Neural cell (in vitro differentiated cells): Measurements from ENCODE around the gene KIF5C. TPM values are rescaled to one million over a fixed set of nuclear protein-coding genes. Genes with fewer than 3 reads are reported as not detected.
A peak's percentile ranks its signal among the peaks of the same experiment; 100 is the strongest.

Experiments
- H2AFZ ChIP-seq: fragments of 200-600, 300-800 bp; sonication (generic), shearing (Covaris generic); 2 replicates; pipeline ENCODE4 v1.6.0; 2014; ENCODE audit warnings: low read depth, mild to moderate bottlenecking, antibody characterized with exemption, low read length, moderate library complexity
- H3F3A ChIP-seq: fragments of 200-600 bp; shearing (Covaris generic); 2 replicates; pipeline ENCODE4 v1.6.1; 2016; ENCODE audit warnings: mild to moderate bottlenecking, moderate library complexity, mixed read lengths, antibody characterized with exemption, low read length; ENCODE audit not compliant: insufficient read depth, poor library complexity, severe bottlenecking
- H3K27ac ChIP-seq: fragments of 200-600, 300-800 bp; sonication (generic), shearing (Covaris generic); 2 replicates; pipeline ENCODE4 v1.5.1; 2014; ENCODE audit warnings: mild to moderate bottlenecking, low read length, moderate library complexity
- H3K27me3 ChIP-seq: fragments of 300-800, 200-600 bp; sonication (generic), shearing (Covaris generic); 2 replicates; pipeline ENCODE4 v1.6.0; 2014; ENCODE audit warnings: mild to moderate bottlenecking, low read depth, low read length, moderate library complexity; ENCODE audit not compliant: insufficient read depth
- H3K36me3 ChIP-seq: fragments of 300-800, 200-600 bp; sonication (generic), shearing (Covaris generic); 2 replicates; pipeline ENCODE4 v1.5.1; 2014; ENCODE audit warnings: mild to moderate bottlenecking, antibody characterized with exemption, low read length, moderate library complexity; ENCODE audit not compliant: insufficient read depth
- H3K4me2 ChIP-seq: fragments of 300-800, 200-600 bp; sonication (generic), shearing (Covaris generic); 2 replicates; pipeline ENCODE4 v1.6.0; 2014; ENCODE audit warnings: mild to moderate bottlenecking, low read length
- H3K4me3 ChIP-seq: fragments of 300-800, 200-600 bp; sonication (generic), shearing (Covaris generic); 2 replicates; pipeline ENCODE4 v1.5.1; 2014; ENCODE audit warnings: mild to moderate bottlenecking, low read length, moderate library complexity
- H3K79me2 ChIP-seq: fragments of 200-600 bp; shearing (Covaris generic); replicated peaks from 2 replicates; pipeline ENCODE4 v1.6.0; 2014; ENCODE audit warnings: mild to moderate bottlenecking, low read length, moderate library complexity; ENCODE audit not compliant: insufficient read depth
- H3K9ac ChIP-seq: fragments of 300-800, 200-600 bp; sonication (generic), shearing (Covaris generic); 2 replicates; pipeline ENCODE4 v1.6.1; 2016; ENCODE audit warnings: mild to moderate bottlenecking, low read length, mixed read lengths
- H3K9me2 ChIP-seq: fragments of 200-600 bp; shearing (Covaris generic); 2 replicates; pipeline ENCODE4 v1.6.1; 2016; ENCODE audit warnings: mild to moderate bottlenecking, low read length, mixed read lengths; ENCODE audit not compliant: insufficient read depth
- H3K9me3 ChIP-seq: fragments of 200-600, 300-800 bp; sonication (generic), shearing (Covaris generic); 2 replicates; pipeline ENCODE4 v1.6.1; 2016; ENCODE audit warnings: mild to moderate bottlenecking, mixed run types, low read length, moderate library complexity, mixed read lengths
- H4K20me1 ChIP-seq: fragments of 200-600 bp; shearing (Covaris generic); 2 replicates; pipeline ENCODE4 v1.6.1; 2016; ENCODE audit warnings: mild to moderate bottlenecking, mixed run types; ENCODE audit not compliant: insufficient read depth
- CTCF ChIP-seq: fragments of 450-650 bp; IDR thresholded peaks from 2 replicates; pipeline ENCODE4 v1.5.1; 2014; ENCODE audit warnings: antibody characterized with exemption, mild to moderate bottlenecking, moderate library complexity; ENCODE audit not compliant: poor library complexity, severe bottlenecking
- EP300 ChIP-seq: fragments of 450-650 bp; conservative IDR thresholded peaks from 2 replicates; pipeline ENCODE4 v1.6.1; 2014; ENCODE audit warnings: antibody characterized with exemption, mild to moderate bottlenecking, moderate library complexity; ENCODE audit not compliant: poor library complexity, severe bottlenecking
- EZH2 ChIP-seq: fragments of 200-600, 300-800 bp; shearing (Covaris generic), sonication (generic); IDR thresholded peaks from 2 replicates; pipeline ENCODE4 v1.6.1; 2014; ENCODE audit warnings: antibody characterized with exemption, low read length, borderline replicate concordance, mild to moderate bottlenecking; ENCODE audit not compliant: insufficient read depth, poor library complexity, severe bottlenecking
- MXI1 ChIP-seq: fragments of 450-650 bp; conservative IDR thresholded peaks from 2 replicates; pipeline ENCODE4 v1.6.1; 2014; ENCODE audit warnings: antibody characterized with exemption, mild to moderate bottlenecking; ENCODE audit not compliant: poor library complexity, severe bottlenecking
- POLR2AphosphoS5 ChIP-seq: IDR thresholded peaks from 2 replicates; pipeline ENCODE4 v1.6.1; 2012
- RAD21 ChIP-seq: fragments of 450-650 bp; conservative IDR thresholded peaks from 2 replicates; pipeline ENCODE4 v1.6.1; 2014; ENCODE audit warnings: antibody characterized with exemption, mild to moderate bottlenecking, moderate library complexity
- REST ChIP-seq: IDR thresholded peaks from 2 replicates; pipeline ENCODE4 v1.6.1; 2012; ENCODE audit warnings: borderline replicate concordance
- SMC3 ChIP-seq: fragments of 450-650 bp; conservative IDR thresholded peaks from 2 replicates; pipeline ENCODE4 v1.6.1; 2014; ENCODE audit warnings: antibody characterized with exemption, mild to moderate bottlenecking, moderate library complexity; ENCODE audit not compliant: poor library complexity
- TAF1 ChIP-seq: IDR thresholded peaks from 2 replicates; pipeline ENCODE4 v1.6.1; 2012; ENCODE audit warnings: low read depth
- polyA plus RNA-seq: library from polyadenylated mRNA; depleted of rRNA; stranded (reverse); fragments of >200 nt; gene quantifications from 2 replicates; pipeline ENCODE4 v1.2.3, GENCODE V29; 2014

The KIF5C gene
- polyA plus RNA-seq, 1 donor from 2014 or later: 527 TPM

- H4K20me1 ChIP-seq: no peaks in the 10 kb centered on the region
- H3K9me2 ChIP-seq: no peaks in the 10 kb centered on the region
- no peaks in the 10 kb centered on the region for H3K9me3 ChIP-seq
- H3K36me3 ChIP-seq: no peaks in the 10 kb centered on the region
- H3K4me3 ChIP-seq: peak overlapping the region; percentile 73
- peaks cover 19% of the 10 kb centered on the region for H3F3A ChIP-seq
- no peak overlapping the region for H2AFZ ChIP-seq
- H3K27ac ChIP-seq: peak overlapping the region; percentile 88
- H3K9ac ChIP-seq: peak overlapping the region; percentile 83
- peaks cover 87% of the 10 kb centered on the region for H3K79me2 ChIP-seq
- H3K4me2 ChIP-seq: peak overlapping the region; percentile 82
- TF ChIP-seq EP300: no peak
- TF ChIP-seq SMC3: no peak
- TF ChIP-seq REST: no peak
- TF ChIP-seq TAF1: no peak
- no peak for TF ChIP-seq EZH2
- TF ChIP-seq CTCF: no peak
- no peak for TF ChIP-seq POLR2AphosphoS5
- TF ChIP-seq RAD21: no peak
- TF ChIP-seq MXI1: no peak
- H3K27me3 ChIP-seq: no peaks in the 10 kb centered on the region
Measured at GRCh38 chr2:148887350-148888002, 12.4 kb downstream of the KIF5C start.

GRCh38 chr2:148888003-148888501 lies 13.0 kb downstream of the KIF5C start:
- no peak overlapping the region for H2AFZ ChIP-seq
- TF ChIP-seq EP300 (peak; percentile 66), RAD21 (peak; percentile 41), CTCF (peak; percentile 55), POLR2AphosphoS5 (peak; percentile 44), TAF1 (no peak), MXI1 (peak; percentile 62), SMC3 (peak; percentile 43), EZH2 (no peak), REST (peak; percentile 74)
- H3K27me3 ChIP-seq: no peaks in the 10 kb centered on the region
- no peaks in the 10 kb centered on the region for H3K9me2 ChIP-seq
- H3K4me2 ChIP-seq: peak overlapping the region; percentile 82
- H3K27ac ChIP-seq: peak overlapping the region; percentile 88
- no peaks in the 10 kb centered on the region for H3K9me3 ChIP-seq
- no peaks in the 10 kb centered on the region for H4K20me1 ChIP-seq
- H3K79me2 ChIP-seq: peaks cover 93% of the 10 kb centered on the region
- peak overlapping the region; percentile 83 for H3K9ac ChIP-seq
- H3K36me3 ChIP-seq: no peaks in the 10 kb centered on the region
- H3F3A ChIP-seq: peaks cover 19% of the 10 kb centered on the region
- peak overlapping the region; percentile 73 for H3K4me3 ChIP-seq
